Inflammatory macrophage (primary cell): Measurements from ENCODE around the gene FAM25A.
"Not testable (repeated sequence)": the region's sequence is repeated elsewhere in the genome, so short reads cannot be mapped to it uniquely, and the experiment has no call there.

Source experiments
- DNase-seq, 2 donors: peaks; one replicate each; pipeline ENCODE4 v3.0.0-alpha.2; 2020 to 2022

FAM25A gene

DNA sequence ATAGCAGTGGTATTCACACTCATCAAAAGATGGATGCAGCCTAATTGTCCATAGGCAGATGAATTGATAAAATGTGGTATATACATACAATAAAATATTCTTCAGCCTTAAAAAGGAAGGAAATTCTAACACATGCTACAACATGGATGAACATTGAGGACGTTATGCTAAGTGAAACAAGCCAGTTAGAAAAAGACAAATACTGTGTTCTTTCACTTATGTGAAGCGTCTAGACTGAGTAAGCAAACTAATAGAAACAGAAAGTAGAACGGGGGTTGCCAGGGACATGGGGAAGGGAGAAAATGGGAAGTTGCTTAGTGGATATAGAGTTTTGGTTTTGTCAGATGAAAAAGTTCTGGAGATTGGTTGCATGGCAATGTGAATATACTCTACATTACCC is 6.6 kb upstream of the FAM25A start:
- DNase-seq, result peak; percentile 6 to 29

DNA sequence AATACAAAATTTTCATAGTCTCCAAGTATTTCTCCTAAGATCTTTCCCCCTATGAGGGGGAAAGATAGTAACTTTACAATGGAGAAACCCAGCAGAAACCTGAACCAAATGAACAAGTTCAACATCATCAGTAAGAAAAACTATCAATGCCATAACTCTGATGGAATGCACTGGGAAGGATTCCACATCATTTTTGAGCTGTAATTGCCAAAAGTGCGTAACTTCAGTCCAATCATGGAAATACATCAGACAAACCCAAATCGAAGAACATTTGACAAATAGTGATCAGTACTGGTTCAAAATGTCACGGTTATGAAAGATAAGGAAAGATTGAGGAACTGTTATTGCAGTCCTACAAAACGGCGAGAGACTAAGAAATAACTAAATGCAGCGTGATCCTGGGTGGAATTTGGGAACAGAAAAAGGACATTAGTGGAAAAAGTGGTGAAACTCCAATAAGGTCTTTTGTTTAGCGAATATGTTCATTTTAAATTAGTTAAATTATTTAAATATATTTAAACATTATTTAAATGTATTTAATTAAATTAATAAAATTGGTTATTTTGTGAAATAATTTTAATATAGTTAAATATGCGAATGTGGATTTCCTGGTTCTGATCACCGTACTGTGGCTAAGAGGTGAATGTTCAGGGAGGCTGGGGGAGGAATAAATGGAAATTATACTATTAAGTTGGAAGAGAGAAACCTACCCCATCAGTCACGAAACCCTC is 4.9 kb upstream of the FAM25A start:
- DNase-seq, result not testable (repeated sequence)

DNA sequence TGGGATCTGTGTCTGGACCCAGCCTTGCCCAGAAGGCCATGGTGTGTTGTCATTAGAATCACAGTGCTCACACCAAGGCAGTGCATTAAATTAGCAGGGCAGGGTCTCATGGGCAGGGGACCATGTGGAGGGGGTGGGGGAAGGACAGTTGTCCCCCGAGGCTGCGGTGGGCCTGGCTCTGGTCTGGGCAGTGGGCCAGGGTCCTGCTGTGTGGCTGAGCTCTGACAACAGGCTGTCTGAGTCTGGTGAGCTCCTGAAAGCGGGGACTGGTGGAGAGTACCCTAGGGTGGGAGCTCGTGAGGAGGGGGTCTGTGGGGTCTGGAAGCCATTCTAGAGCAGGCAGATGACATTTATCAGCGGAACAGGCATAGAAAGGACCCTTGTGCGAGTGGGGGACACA is 2.0 kb upstream of the FAM25A start:
- not testable (repeated sequence) for DNase-seq

DNA sequence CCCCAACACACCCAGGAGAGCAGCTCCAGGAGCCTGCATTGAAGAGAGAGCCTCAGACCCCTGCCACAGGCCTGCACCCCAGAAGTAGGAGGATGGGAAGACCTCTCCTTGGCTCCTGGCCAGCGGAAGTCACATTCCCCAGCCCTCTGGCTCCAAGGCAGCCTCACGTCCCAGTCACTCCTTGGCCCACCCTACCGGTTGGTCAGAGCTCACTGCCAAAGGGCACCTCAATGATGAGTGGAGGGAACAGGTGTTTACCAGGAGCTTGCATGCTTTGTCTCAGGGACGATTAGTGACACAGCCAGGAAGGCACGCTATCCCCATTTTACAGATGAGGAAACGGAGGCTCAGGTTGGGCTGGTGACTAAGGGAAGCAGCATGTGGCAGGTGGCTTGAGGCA is 1.0 kb upstream of the FAM25A start:
- DNase-seq, result not testable (repeated sequence)

DNA sequence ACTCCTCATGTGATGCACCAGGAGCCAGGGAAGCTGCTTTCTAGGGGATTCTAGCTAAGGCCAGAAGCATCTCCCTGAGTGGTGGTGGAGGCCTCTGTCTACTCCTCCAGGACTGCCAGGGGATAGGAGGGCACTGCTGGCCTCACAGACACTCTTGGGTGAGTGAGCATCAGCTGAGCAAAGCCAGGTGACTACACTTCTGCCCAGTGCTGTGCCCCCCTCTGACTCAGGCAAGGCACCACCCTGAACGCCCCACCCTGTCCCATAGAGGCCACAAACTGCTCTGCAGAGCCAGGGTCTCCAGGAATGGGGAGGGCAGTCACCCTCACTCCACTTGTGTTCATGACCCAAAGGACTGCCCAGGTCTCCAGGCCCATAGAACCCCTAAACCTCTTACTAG is 590 bp upstream of the FAM25A start:
- not testable (repeated sequence) for DNase-seq

DNA sequence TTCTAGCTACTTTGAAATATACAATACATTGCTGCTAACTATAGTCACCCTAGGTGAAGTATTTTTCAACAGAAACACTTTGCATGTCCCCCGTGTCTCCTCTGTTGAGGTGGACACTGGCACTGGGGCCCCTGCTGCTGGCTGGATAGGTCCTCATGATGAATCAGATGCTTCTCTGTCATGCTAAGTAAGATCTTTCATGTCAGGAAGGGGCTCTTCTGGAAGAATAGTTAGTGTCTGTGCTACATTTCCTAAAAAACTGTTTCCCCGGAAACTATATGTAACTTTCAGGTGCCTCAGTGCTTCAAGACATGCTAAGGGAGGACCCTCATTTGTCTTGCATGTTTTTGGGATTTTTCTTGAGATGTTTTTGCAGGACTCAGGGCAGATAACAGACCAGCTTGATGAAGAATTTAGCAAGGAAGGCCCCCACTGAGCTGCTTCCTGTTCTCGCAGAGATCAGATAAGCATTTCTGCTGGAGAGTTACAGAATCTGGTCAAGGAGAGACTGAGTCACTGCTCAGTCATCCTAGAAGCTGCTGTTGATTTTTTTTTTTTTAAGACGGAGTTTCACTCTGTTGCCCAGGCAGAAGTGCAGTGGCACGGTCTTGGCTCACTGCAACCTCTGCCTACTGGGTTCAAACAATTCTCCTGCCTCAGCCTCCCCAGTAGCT is 5.3 kb downstream of the FAM25A start:
- DNase-seq, result peak; percentile 43 to 59

DNA sequence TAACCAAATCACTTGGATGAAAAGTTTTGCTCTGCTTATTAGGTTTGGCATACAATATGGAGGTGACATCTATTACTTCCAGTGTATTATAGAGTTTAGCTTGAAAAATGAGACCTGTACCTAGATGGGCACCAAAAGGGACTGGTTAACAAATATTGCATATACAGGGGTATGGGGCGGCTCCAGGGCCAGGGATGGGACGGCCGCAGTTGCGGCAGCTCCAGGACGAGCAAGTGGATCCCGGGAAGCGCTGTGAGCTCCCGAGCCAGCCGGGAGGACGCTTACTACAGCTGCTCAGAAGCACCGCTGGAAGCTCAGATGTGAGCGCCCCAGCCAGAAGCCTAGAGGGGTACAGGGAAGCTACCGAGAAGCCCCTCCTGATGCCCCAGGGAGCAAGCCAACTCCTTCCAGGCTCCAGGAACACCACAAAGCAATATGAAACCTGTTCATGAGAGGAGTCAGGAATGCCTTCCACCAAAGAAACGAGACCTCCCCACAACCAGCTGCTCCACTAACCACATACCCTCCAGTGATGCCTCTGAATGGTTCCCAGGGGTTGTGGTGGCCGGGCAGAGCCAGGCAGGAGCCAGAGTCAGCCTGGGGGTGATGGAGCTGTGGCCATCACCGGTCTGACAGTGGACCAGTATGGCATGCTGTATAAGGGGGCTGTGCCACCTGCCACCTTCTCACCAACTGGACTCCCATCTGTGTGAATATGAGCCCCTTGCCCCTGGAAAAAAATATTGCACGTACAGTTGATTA is 6.8 kb downstream of the FAM25A start:
- DNase-seq, result not testable (repeated sequence)

DNA sequence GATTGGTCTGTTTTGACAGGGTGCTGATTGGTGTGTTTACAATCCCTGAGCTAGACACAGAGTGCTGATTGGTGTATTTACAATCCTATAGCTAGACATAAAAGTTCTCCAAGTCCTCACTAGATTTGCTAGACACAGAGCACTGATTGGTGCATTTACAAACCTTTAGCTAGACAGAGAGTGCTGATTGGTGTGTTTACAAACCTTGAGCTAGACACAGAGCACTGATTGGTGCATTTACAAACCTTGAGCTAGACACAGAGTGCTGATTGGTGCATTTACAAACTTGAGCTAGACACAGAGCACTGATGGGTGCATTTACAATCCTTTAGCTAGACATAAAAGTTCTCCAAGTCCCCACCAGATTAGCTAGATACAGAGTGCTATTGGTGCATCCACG is 10.3 kb downstream of the FAM25A start:
- not testable (repeated sequence) for DNase-seq

DNA sequence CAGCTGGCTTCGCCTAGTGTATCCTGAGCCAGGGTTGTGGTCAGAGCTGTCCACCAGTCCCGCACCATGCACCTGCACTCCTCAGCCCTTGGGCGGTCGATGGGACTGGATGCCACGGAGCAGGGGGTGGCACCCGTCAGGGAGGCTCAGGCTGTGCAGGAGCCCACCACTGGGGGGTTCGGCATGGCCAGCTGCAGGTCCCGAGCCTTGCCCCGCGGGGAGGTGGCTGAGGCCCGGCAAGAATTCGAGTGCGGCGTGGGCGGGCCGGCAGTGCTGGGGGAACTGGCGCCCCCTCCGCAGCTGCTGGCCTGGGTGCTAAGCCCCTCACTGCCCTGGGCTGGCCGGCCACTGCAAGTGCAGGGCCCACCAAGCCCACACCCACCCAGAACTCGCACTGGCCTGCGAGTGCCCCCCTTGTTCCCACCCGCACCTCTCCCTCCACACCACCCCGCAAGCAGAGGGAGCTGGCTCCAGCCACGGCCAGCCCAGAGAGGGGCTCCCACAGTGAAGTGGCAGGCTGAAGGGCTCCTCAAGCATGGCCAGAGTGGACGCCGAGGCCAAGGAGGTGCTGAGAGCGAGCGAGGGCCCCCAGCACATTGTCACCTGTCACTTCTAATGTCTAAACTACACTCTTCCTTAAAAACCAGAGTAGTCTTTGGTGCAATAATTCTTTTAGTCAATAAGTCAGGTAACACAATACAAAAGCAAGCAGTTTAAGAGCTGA is 11.0 kb downstream of the FAM25A start:
- DNase-seq, result no peak

DNA sequence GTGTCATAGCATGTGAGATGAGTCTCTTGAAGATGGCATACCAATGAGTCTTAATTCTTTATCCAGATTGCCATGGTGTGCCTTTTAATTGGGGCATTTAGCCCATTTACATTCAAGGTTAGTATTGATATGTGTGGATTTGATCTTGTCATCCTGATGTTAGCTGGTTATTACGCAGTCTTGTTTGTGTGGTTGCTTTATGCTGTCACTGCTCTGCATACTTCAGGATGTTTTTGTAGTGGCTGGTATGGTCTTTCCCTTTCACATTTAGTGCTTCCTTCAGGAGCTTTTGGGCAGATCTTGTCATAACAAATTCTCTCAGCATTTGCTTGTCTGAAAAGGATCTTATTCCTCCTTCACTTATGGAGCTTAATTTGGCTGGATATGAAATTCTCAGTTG is 16.5 kb downstream of the FAM25A start:
- DNase-seq, result no peak

DNA sequence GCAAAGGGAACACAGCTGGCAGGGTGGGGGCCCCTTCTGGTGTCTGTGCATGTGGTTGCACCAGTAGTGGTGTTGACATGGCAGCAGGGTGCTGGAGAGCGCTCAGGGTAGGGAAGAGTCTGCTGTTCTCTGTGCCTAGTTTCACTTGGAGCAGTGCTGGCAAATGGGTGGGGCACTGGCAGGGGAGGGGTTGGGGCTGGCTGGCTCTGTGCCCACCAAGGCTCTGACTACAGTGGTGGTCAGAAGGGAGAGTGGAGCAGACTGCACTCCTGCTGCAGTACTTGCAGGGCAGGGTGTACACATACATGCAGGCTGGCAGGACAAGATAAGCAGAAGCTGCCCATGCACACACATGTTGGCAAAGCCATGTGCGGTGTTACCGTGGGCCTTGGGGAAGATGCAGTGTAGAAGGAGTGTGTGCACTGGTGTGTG is 18.2 kb downstream of the FAM25A start:
- DNase-seq, result no peak

DNA sequence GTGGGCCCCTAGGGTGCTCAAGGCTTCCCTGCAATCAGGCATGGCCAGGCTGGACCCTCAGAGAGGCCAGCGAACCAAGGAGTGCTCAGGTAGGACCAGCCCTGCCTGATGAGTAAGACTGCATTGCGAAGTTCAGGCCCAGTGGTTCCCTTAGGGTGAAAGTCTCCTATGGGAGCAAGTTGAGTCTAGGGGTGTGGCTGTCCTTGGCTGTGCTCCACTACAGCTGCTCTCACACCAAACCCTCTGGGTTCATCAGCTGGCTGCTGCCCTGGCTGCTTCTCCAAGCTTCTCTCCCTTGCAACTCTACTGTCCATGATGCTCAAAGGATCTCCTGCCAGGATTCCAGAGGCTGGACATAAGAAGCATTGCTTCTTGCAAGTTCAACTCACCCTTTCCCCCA is 18.7 kb downstream of the FAM25A start:
- no peak for DNase-seq

DNA sequence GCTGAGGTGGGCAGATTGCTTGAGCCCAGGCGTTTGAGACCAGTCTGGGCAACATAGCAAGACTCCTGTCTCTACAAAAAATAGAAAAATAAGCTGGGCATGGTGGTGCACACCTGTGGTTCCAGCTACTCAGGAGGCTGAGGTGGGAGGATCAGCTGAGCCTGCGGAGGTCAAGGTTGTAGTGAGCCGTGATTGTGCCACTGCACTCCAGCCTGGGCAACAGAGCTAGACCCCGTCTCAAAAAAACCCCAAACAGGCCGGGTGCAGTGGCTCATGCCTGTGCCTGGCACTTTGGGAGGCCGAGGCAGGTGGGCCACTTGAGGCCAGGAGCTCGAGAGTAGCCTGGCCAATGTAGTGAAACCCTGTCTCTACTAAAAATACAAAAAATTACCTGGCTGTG is 23.5 kb downstream of the FAM25A start:
- not testable (repeated sequence) for DNase-seq

DNA sequence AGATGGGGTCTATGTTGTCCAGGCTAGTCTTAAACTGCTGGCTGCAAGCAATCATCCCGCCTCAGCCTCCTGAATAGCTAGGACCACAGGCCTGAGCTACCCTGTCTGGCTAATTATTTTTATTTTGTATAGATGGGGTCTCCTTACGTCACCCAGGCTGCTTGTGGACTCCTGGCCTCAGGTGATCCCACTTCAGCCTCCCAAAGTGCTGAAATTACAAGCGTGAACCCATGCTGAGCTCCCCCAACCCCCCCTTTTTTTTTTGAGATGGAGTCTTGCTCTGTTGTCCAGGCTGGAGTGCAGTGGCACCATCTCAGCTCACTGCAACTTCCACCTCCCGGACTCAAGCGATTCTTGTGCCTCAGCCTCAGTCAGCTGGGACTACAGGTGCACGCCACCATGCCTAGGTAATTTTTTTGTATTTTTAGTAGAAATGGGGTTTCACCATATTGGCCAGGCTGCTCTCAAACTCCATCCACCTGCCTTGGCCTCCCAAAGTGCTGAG is 25.4 kb downstream of the FAM25A start:
- DNase-seq, result no peak

DNA sequence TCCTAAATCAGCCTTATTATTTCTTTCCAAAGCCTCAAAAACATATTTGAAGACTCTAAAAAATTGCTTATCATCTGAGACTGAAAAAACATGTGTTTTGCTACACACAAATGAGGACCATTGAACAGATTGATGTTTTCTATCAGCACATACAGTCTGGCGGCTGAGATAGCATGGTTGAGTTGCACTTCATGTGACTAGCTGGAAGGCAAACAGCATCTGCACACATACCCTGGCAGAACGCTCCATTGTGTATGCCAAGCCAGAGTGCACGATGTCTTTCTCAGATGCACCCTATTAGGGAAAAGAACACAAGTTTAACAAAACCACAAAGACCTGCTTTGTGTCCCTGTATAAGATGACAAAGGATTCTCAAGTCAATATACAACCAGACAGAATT is 33.0 kb downstream of the FAM25A start:
- no peak for DNase-seq

DNA sequence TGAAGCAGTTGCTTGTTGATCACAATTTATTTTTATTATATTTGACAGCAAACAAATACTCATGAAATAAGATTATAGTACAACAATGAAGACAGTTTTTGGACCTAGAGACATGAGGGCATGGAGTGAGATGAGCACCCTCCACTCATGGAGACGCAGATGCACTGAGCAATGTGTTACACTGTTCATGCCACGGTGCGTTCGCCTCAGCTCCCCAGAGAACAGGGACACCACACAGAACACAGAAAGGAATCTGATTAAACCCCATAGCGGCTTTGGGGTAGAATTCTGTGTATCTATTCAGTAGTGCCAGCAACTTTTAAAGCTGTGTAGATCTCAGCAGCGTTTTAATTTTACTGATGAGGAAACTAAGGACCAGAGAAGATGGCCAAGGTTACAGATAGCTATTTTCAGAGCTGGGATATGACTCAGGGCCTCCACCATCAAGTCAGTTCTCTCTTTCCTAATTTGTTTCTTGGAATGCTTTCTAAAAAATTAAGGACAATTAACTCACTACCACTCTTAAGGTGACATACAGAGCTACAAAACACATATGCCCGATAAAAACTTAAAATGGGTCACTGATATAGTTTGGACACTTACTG is 33.6 kb downstream of the FAM25A start:
- DNase-seq, result no peak

DNA sequence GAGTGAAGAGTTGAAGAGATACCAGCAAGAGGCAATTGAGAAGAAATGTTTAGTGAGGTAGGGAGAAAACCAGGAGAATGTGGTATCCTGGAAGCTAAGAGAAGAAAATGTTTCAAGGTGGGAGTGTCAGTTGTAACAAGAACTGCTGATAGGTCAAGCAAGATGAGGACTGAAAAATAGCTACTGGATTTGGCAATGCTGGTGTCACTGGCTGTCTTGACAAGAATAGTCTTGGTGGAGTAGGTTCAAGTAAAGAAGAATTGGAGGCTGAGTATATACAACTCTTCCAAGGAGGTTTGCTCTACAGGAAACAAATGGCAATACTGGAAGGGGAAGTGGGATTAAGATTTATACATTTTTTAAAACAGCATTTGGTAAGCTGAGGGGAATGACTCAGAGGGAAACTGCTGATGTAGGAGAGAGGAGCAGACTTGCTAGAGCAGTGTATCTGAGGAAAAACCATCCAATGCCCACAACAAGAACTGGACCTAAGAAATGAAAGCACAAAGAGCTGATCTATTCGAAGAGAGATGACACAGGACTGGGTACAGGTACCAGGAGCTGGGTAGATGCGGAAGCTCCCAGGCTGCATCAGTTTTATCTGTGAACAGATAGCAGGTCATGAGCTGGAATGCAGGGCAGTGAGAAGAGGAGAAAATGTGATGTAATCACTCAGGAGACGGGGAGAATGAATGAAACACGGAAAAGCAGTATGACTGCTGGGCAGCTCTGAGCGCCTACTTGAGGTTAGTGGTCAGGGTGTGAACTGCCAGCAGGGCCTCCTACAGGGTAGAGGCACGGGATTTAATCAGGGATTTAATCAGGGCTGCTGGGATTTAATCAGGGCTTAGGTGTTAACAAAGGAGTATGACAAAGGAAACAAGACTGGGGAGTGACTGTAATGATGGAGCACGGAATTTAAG is 34.5 kb downstream of the FAM25A start:
- peak; percentile 77 to 88 for DNase-seq

DNA sequence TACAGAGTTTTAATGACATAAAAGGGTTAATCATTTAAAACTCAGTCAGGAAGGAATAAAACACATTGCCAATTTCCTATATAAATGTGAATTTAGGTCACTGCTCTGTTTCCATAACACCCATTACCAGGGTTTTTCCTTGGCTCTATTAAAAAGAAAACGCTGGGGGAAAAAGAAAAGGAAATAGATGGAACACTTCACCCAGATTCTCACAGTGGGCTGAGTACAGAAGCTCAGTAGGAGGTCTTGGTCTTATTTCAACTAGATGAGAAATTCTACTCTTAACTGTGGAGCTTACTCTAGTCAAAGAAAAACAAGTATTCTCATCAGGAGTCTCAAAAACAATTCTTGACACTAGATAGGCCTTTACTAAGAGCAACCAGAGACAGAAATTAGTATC is 38.1 kb downstream of the FAM25A start:
- no peak for DNase-seq

DNA sequence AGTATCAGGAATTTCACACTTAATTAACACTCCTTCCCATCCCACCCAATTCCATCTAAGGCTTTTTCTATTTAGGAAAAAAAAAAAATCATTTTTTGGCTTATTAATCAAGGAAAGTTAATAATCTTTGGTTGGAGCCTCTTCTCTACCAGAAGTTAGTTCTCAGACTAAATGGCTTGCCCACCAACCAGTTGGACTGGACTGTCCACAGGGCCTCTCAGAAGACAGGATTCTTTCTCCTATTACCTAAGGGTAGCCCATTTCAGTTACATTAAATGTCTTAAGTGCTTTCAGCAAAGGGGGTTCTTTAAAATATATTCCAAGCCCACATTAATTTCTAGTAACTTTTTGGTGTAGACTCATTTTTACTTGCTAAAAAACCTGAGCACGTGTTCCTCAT is 39.3 kb downstream of the FAM25A start:
- DNase-seq, result no peak

DNA sequence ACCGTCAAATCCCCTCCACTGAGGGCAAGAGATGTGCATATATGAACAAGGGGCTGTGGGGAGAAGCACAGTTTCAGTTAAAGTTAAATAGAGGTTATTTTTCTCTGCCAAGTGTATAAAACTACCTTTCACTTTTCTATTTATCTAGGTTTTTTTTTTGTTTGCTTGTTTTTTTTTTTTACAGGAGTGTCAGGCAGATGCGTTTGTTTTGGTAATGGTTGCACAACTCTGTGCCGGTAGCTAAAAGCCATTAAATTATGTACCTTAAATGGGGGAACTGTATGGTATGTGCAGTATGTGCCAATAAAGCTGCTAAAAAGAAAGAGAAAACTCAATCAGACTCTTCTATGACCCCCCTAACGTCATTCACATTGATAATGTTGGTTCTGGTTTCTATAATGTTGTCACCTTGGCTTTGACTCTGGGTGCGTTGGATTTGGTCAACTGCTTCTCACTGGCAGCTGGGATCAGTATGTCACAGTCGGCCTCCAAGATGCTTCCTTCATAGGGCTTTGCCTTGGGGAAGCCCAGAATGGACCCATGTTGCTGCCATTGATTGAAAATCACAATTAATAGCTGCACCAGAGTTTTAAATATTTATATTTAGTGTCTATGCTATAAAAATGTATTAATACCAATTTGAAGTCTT is 40.3 kb downstream of the FAM25A start:
- DNase-seq, result no peak

DNA sequence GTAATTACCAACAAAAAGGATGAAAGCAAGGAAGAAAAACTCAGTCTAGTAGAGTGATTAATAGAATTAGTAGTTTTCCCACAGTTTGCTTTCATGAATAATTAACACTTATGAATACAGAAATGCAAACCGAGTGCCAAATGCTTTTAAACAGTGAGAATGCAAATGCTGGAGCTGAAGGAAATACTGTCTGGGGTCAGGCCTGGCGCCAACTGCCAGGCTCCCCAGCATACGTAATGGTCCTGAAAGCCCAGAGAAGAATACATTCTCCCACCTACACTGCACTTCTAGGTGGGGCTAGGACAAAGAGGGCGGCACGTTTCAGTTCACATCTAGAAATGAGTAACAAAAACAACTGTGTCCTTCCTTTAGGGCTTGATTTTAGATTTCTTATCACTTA is 44.6 kb downstream of the FAM25A start:
- no peak for DNase-seq
